Neural crest cell (in vitro differentiated cells): ENCODE measurements around the gene ZNF770. TPM values are rescaled to one million over a fixed set of nuclear protein-coding genes. Genes with fewer than 3 reads are reported as not detected.

Experiments used
- DNase-seq: peaks from one replicate; pipeline ENCODE4 v3.0.0; 2021; ENCODE audit warnings: low read depth, mixed read lengths, low spot score
- H3K27ac Mint-ChIP-seq: one replicate; pipeline ENCODE4 v1.8.0; 2021; ENCODE audit warnings: mild to moderate bottlenecking, mixed read lengths; ENCODE audit not compliant: unreplicated experiment
- H3K27me3 Mint-ChIP-seq: 2 replicates; pipeline ENCODE4 v1.8.0; 2021; ENCODE audit warnings: low read depth, mild to moderate bottlenecking, mixed read lengths
- H3K36me3 Mint-ChIP-seq: 2 replicates; pipeline ENCODE4 v1.8.0; 2021; ENCODE audit warnings: low read depth, mild to moderate bottlenecking, mixed read lengths
- H3K4me1 Mint-ChIP-seq: 2 replicates; pipeline ENCODE4 v1.8.0; 2021; ENCODE audit warnings: mixed read lengths
- H3K4me3 Mint-ChIP-seq: one replicate; pipeline ENCODE4 v1.8.0; 2021; ENCODE audit warnings: mild to moderate bottlenecking, mixed read lengths
- H3K9me3 Mint-ChIP-seq: 2 replicates; pipeline ENCODE4 v1.8.0; 2021; ENCODE audit warnings: mixed read lengths
- long read RNA-seq: library from polyadenylated mRNA; unstranded; transcript quantifications from one replicate; pipeline ENCODE4 v2.0.0, GENCODE V29; 2020
- total RNA-seq: library from RNA; stranded (reverse); gene quantifications from 2 replicates; pipeline ENCODE4 v1.2.1, GENCODE V29; 2021
- TF ChIP-seq, protein P1 (sequence below): fragments of 200-600 bp; sonication (generic); conservative IDR thresholded peaks from 2 replicates; pipeline ENCODE4 v1.5.0; 2021; ENCODE audit warnings: antibody characterized with exemption, mild to moderate bottlenecking

ZNF770 gene
- total RNA-seq = 51.0 and 53.8 TPM in 2 replicates
- long read RNA-seq, full-length matches to known transcripts = 146 of 151 reads
- long read RNA-seq, partial matches to known transcripts = 0 of 151 reads
- long read RNA-seq, other reads (novel, unspliced or antisense) = 5 of 151 reads

DNA sequence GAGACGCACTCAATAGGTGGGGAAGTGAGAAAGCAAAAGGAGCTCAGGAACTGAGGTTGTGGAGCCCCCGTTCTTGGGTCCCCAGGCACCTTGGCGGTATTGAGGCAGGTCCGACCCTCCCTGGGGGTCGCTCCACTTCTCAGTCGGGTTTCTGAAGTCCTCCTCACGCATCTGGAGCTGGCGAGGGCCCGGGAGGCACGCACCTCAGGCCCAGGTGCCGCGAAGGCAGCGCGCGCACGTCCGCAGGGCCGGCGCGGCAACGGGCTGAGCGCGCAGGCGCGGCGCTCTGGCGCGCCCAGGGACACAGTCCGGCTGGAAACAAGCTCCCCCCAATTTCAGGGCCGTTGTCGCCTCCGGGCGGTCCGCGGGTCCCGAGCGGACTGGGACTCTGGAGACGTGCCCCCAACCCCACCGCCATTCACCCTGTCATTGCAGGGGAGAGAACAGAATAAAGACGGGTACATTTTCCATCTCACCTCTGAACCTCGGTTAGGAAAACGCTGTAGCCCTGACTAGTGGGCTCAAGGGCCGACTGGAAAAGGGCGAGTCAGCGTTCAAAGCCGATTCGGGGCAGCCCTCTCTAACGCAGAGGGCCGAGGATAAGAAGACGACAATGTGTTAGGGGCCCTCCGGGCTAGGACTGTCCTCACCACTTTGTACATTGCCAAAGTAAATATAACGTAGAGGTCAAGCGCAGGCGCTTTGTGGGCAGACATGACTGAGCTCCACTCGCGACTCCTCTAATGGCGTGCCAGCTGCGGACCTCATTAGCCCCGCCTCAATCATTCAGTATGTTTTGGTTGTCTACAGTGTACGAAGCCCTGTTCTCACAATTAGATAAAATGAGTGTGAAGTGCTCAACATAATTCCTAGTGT lies at the start of gene ZNF770:
Gene ZNF770, minus strand, starts transcription at position 261 of the 876 bp plus-strand sequence. CDS start 4,853 bp downstream, outside the sequence.
- Mint-ChIP-seq H3K9me3 (no peaks in the 10 kb centered on the region), H3K27ac (peak within 1 kb of the TSS; percentile 99), H3K4me1 (peaks cover 25% of the 10 kb centered on the region), H3K27me3 (peaks cover 3% of the 10 kb centered on the region), H3K36me3 (no peaks in the 10 kb centered on the region), H3K4me3 (peak within 1 kb of the TSS; percentile 99)
- DNase-seq = peak; percentile 80
- TF ChIP-seq, protein P1, sequence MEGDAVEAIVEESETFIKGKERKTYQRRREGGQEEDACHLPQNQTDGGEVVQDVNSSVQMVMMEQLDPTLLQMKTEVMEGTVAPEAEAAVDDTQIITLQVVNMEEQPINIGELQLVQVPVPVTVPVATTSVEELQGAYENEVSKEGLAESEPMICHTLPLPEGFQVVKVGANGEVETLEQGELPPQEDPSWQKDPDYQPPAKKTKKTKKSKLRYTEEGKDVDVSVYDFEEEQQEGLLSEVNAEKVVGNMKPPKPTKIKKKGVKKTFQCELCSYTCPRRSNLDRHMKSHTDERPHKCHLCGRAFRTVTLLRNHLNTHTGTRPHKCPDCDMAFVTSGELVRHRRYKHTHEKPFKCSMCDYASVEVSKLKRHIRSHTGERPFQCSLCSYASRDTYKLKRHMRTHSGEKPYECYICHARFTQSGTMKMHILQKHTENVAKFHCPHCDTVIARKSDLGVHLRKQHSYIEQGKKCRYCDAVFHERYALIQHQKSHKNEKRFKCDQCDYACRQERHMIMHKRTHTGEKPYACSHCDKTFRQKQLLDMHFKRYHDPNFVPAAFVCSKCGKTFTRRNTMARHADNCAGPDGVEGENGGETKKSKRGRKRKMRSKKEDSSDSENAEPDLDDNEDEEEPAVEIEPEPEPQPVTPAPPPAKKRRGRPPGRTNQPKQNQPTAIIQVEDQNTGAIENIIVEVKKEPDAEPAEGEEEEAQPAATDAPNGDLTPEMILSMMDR = no peak

- Mint-ChIP-seq H3K9me3 (no peaks in the 10 kb centered on the region), H3K27ac (no peak overlapping the region)
- TF ChIP-seq, protein P1 = no peak
Observed at GRCh38 chr15:35028235-35028984, 40.3 kb upstream of the ZNF770 start.

GRCh38 chr15:35023804-35024203 lies 35.7 kb upstream of the ZNF770 start:
- Mint-ChIP-seq H3K4me1 (peaks cover 11% of the 10 kb centered on the region), H3K27ac (no peak overlapping the region), H3K4me3 (no peak overlapping the region), H3K36me3 (no peaks in the 10 kb centered on the region), H3K27me3 (no peaks in the 10 kb centered on the region), H3K9me3 (no peaks in the 10 kb centered on the region)
- TF ChIP-seq, protein P1 = no peak
- DNase-seq = no peak

More at GRCh38 chr15:35028235-35028984, 40.3 kb upstream of the ZNF770 start:
- Mint-ChIP-seq H3K36me3 (no peaks in the 10 kb centered on the region), H3K27me3 (no peaks in the 10 kb centered on the region), H3K4me3 (no peak overlapping the region), H3K4me1 (no peaks in the 10 kb centered on the region)
- no peak for DNase-seq

GRCh38 chr15:35020974-35021373 lies 32.9 kb upstream of the ZNF770 start:
- no peak overlapping the region for H3K27ac Mint-ChIP-seq
- H3K4me1 Mint-ChIP-seq = peaks cover 15% of the 10 kb centered on the region
- H3K36me3 Mint-ChIP-seq = no peaks in the 10 kb centered on the region
- TF ChIP-seq, protein P1 = no peak
- no peak overlapping the region for H3K4me3 Mint-ChIP-seq
- no peak for DNase-seq
- H3K9me3 Mint-ChIP-seq = no peaks in the 10 kb centered on the region
- no peaks in the 10 kb centered on the region for H3K27me3 Mint-ChIP-seq
